ENCODE measurements around the gene RING1. TPM values are rescaled to one million over a fixed set of nuclear protein-coding genes. Genes with fewer than 3 reads are reported as not detected.

The RING1 gene
- total RNA-seq: 10 to 100 TPM; 64.7 to 66.5 (median 66.3) TPM

- H3K36me3 Mint-ChIP-seq (ENCODE audit: insufficient read depth): peaks cover 28% of the 10 kb centered on the region
- H3K4me3 Mint-ChIP-seq: peak within 1 kb of the TSS; percentile 86
- no peaks in the 10 kb centered on the region for H3K9me3 Mint-ChIP-seq
- H3K27me3 Mint-ChIP-seq (ENCODE audit: low read depth): peaks cover 6% of the 10 kb centered on the region
- DNase-seq: peak; percentile 86
- peaks cover 53% of the 10 kb centered on the region for H3K4me1 Mint-ChIP-seq (ENCODE audit: low read depth)
- ATAC-seq: peak; percentile 48 to 59
Observed at GRCh38 chr6:33208091-33208967, at the start of gene RING1. RING1 (plus strand) TSS chr6:33208500; CDS start chr6:33208823, 323 bp downstream.

GRCh38 chr6:33160096-33160495 lies 48.2 kb upstream of the RING1 start:
- H3K27me3 Mint-ChIP-seq (ENCODE audit: low read depth): peaks cover 3% of the 10 kb centered on the region
- peaks cover 10% of the 10 kb centered on the region for H3K4me1 Mint-ChIP-seq (ENCODE audit: low read depth)
- H3K9me3 Mint-ChIP-seq: no peaks in the 10 kb centered on the region
- DNase-seq (no peak), ATAC-seq (no peak)
- no peaks in the 10 kb centered on the region for H3K36me3 Mint-ChIP-seq (ENCODE audit: insufficient read depth)
- H3K4me3 Mint-ChIP-seq: no peak overlapping the region

GRCh38 chr6:33160728-33161344 lies 47.5 kb upstream of the RING1 start:
- peaks cover 7% of the 10 kb centered on the region for H3K27me3 Mint-ChIP-seq (ENCODE audit: low read depth)
- peak overlapping the region; percentile 82 for H3K4me3 Mint-ChIP-seq
- peaks cover 10% of the 10 kb centered on the region for H3K4me1 Mint-ChIP-seq (ENCODE audit: low read depth)
- no peaks in the 10 kb centered on the region for H3K9me3 Mint-ChIP-seq
- H3K36me3 Mint-ChIP-seq (ENCODE audit: insufficient read depth): no peaks in the 10 kb centered on the region
- ATAC-seq (no peak), DNase-seq (no peak)

- Mint-ChIP-seq H3K9me3 (no peaks in the 10 kb centered on the region), H3K36me3 (ENCODE audit: insufficient read depth) (no peaks in the 10 kb centered on the region), H3K4me3 (peak overlapping the region; percentile 82), H3K27me3 (ENCODE audit: low read depth) (peaks cover 7% of the 10 kb centered on the region), H3K4me1 (ENCODE audit: low read depth) (peaks cover 10% of the 10 kb centered on the region)
- ATAC-seq (peak; percentile 94 to 96), DNase-seq (peak; percentile 82)
Observed at GRCh38 chr6:33161354-33162331, 46.7 kb upstream of the RING1 start.

- Mint-ChIP-seq H3K36me3 (ENCODE audit: insufficient read depth) (no peaks in the 10 kb centered on the region), H3K27me3 (ENCODE audit: low read depth) (peaks cover 7% of the 10 kb centered on the region), H3K4me1 (ENCODE audit: low read depth) (peaks cover 10% of the 10 kb centered on the region), H3K4me3 (no peak overlapping the region), H3K9me3 (no peaks in the 10 kb centered on the region)
- no peak for DNase-seq
- no peak for ATAC-seq
Observed at GRCh38 chr6:33163540-33163939, 44.8 kb upstream of the RING1 start.

GRCh38 chr6:33164176-33164575 lies 44.1 kb upstream of the RING1 start:
- DNase-seq (no peak), ATAC-seq (no peak)
- peaks cover 10% of the 10 kb centered on the region for H3K4me1 Mint-ChIP-seq (ENCODE audit: low read depth)
- no peaks in the 10 kb centered on the region for H3K9me3 Mint-ChIP-seq
- H3K27me3 Mint-ChIP-seq (ENCODE audit: low read depth): peaks cover 7% of the 10 kb centered on the region
- no peaks in the 10 kb centered on the region for H3K36me3 Mint-ChIP-seq (ENCODE audit: insufficient read depth)
- no peak overlapping the region for H3K4me3 Mint-ChIP-seq

GRCh38 chr6:33164665-33165373 lies 43.5 kb upstream of the RING1 start:
- ATAC-seq (no peak), DNase-seq (no peak)
- H3K4me1 Mint-ChIP-seq (ENCODE audit: low read depth): peaks cover 10% of the 10 kb centered on the region
- H3K9me3 Mint-ChIP-seq: no peaks in the 10 kb centered on the region
- H3K36me3 Mint-ChIP-seq (ENCODE audit: insufficient read depth): no peaks in the 10 kb centered on the region
- H3K4me3 Mint-ChIP-seq: no peak overlapping the region
- peaks cover 7% of the 10 kb centered on the region for H3K27me3 Mint-ChIP-seq (ENCODE audit: low read depth)

- Mint-ChIP-seq H3K27me3 (ENCODE audit: low read depth) (peaks cover 7% of the 10 kb centered on the region), H3K4me1 (ENCODE audit: low read depth) (peaks cover 10% of the 10 kb centered on the region), H3K9me3 (no peaks in the 10 kb centered on the region), H3K36me3 (ENCODE audit: insufficient read depth) (no peaks in the 10 kb centered on the region), H3K4me3 (no peak overlapping the region)
- ATAC-seq (no peak), DNase-seq (no peak)
Observed at GRCh38 chr6:33165581-33166258, 42.6 kb upstream of the RING1 start.

GRCh38 chr6:33166363-33166762 lies 41.9 kb upstream of the RING1 start:
- no peaks in the 10 kb centered on the region for H3K36me3 Mint-ChIP-seq (ENCODE audit: insufficient read depth)
- no peaks in the 10 kb centered on the region for H3K9me3 Mint-ChIP-seq
- peaks cover 8% of the 10 kb centered on the region for H3K27me3 Mint-ChIP-seq (ENCODE audit: low read depth)
- no peak overlapping the region for H3K4me3 Mint-ChIP-seq
- ATAC-seq: no peak
- DNase-seq: no peak
- peaks cover 7% of the 10 kb centered on the region for H3K4me1 Mint-ChIP-seq (ENCODE audit: low read depth)

GRCh38 chr6:33166811-33167210 lies 41.5 kb upstream of the RING1 start:
- Mint-ChIP-seq H3K4me3 (no peak overlapping the region), H3K4me1 (ENCODE audit: low read depth) (peaks cover 4% of the 10 kb centered on the region), H3K27me3 (ENCODE audit: low read depth) (peaks cover 8% of the 10 kb centered on the region), H3K36me3 (ENCODE audit: insufficient read depth) (no peaks in the 10 kb centered on the region), H3K9me3 (no peaks in the 10 kb centered on the region)
- no peak for DNase-seq
- no peak for ATAC-seq

GRCh38 chr6:33167374-33168283 lies 40.7 kb upstream of the RING1 start:
- ATAC-seq (no peak), DNase-seq (no peak)
- peaks cover 7% of the 10 kb centered on the region for H3K27me3 Mint-ChIP-seq (ENCODE audit: low read depth)
- no peaks in the 10 kb centered on the region for H3K9me3 Mint-ChIP-seq
- H3K4me1 Mint-ChIP-seq (ENCODE audit: low read depth): no peaks in the 10 kb centered on the region
- H3K4me3 Mint-ChIP-seq: no peak overlapping the region
- H3K36me3 Mint-ChIP-seq (ENCODE audit: insufficient read depth): no peaks in the 10 kb centered on the region

GRCh38 chr6:33168284-33168601 lies 40.1 kb upstream of the RING1 start:
- no peaks in the 10 kb centered on the region for H3K4me1 Mint-ChIP-seq (ENCODE audit: low read depth)
- DNase-seq (no peak), ATAC-seq (no peak)
- H3K36me3 Mint-ChIP-seq (ENCODE audit: insufficient read depth): no peaks in the 10 kb centered on the region
- H3K9me3 Mint-ChIP-seq: no peaks in the 10 kb centered on the region
- H3K27me3 Mint-ChIP-seq (ENCODE audit: low read depth): peaks cover 8% of the 10 kb centered on the region
- no peak overlapping the region for H3K4me3 Mint-ChIP-seq
